ENCODE measurements around the gene PROX1.

- TF ChIP-seq CTCF (IDR thresholded peaks at IDR 0.05) = no peak
- no peak for TF ChIP-seq POLR2AphosphoS5 (IDR thresholded peaks at IDR 0.05)
Measured at GRCh38 chr1:213982289-213982671, 5.5 kb upstream of the PROX1 start.

All from breast epithelium (tissue), 3 donors.